ENCODE data around the gene VAV1. TPM values are rescaled to one million over a fixed set of nuclear protein-coding genes. Genes with fewer than 3 reads are reported as not detected.

The VAV1 gene
- total and polyA plus RNA-seq, 2 of the 8 experiments (the other 6 are each of a cell fraction or from before 2014, with no cell fraction given) = 0.21 to 0.22 TPM

GRCh38 chr19:6806488-6806887 is 34.0 kb downstream of the VAV1 start:
- no peak overlapping the region for H3K9ac ChIP-seq (replicated peaks in 1 of 4; ENCODE audit: extremely low read depth in 1 of 4, low read depth in 3 of 4, low read length in 3 of 4)
- peaks cover 6 to 34% of the 10 kb centered on the region in 2 experiments; a peak in 3 of 4 replicates for H3K9me3 ChIP-seq (ENCODE audit: insufficient read depth in 2 of 2, low read depth in 1 of 2, low read length in 1 of 2)
- peaks cover 3% of the 10 kb centered on the region; the same call in 1 of the 2 replicates for H3K23me2 ChIP-seq (ENCODE audit: low read depth, low read length)
- DNase-seq (ENCODE audit: low read depth in 1 of 2, low spot score in 2 of 2) (no peak), FAIRE-seq (no peak)
- no peaks in the 10 kb centered on the region for H4K20me1 ChIP-seq (replicated peaks in 1 of 2; ENCODE audit: control insufficient read depth in 1 of 2, insufficient read depth in 2 of 2, low read length in 2 of 2)
- H3K4ac ChIP-seq (replicated peaks; ENCODE audit: insufficient read length, low read depth, low read length) = no peak overlapping the region
- H2BK120ac ChIP-seq (replicated peaks; ENCODE audit: low read depth, low read length) = no peak overlapping the region
- no peak overlapping the region for H2BK15ac ChIP-seq (ENCODE audit: low read length)
- H3K4me1 ChIP-seq (replicated peaks in 1 of 4; ENCODE audit: control insufficient read depth in 3 of 4, insufficient read depth in 4 of 4, low read length in 3 of 4) = peaks cover 0 to 7% (median 0%) of the 10 kb centered on the region in 4 experiments; a peak in 2 of 7 replicates
- H2BK20ac ChIP-seq (ENCODE audit: low read length) = no peak overlapping the region
- ChIA-PET POLR2A (ENCODE audit: partially characterized antibody) (no interaction called here), CTCF (ENCODE audit: partially characterized antibody) (no interaction called here)
- no peaks in the 10 kb centered on the region for H3K27me3 ChIP-seq (replicated peaks in 1 of 4; ENCODE audit: control insufficient read depth in 3 of 4, extremely low read depth in 1 of 4, insufficient read depth in 3 of 4, low read length in 3 of 4)
- no peak overlapping the region for H3K18ac ChIP-seq (ENCODE audit: extremely low read depth, low read length)
- H3K56ac ChIP-seq (replicated peaks; ENCODE audit: insufficient read length, low read depth, low read length) = no peak overlapping the region
- WGBS, 2 experiments (ENCODE audit: extremely low coverage in 1 of 2, insufficient coverage in 1 of 2, insufficient read length in 1 of 2, insufficient replicate concordance in 2 of 2, low coverage in 1 of 2, low lambda C conversion rate in 2 of 2, missing lambda C conversion rate in 1 of 2) = 90% methylated on average over 4 of the region's 4 CpGs; no CpG with 5 or more reads in 1 of the 2 experiments
- TF ChIP-seq ASH2L (IDR thresholded peaks at IDR 0.05; ENCODE audit: low read length) = no peak
- H3K14ac ChIP-seq (ENCODE audit: insufficient read length) = no peak overlapping the region
- H3K79me2 ChIP-seq (ENCODE audit: control insufficient read depth in 1 of 2, insufficient read depth in 2 of 2, low read length in 2 of 2) = no peaks in the 10 kb centered on the region
- no peaks in the 10 kb centered on the region for H3K79me1 ChIP-seq (ENCODE audit: low read depth, low read length)
- no peak overlapping the region for H3K23ac ChIP-seq (ENCODE audit: insufficient read length)
- no peak overlapping the region for H3K27ac ChIP-seq (ENCODE audit: low read depth, low read length)
- H2AK5ac ChIP-seq (ENCODE audit: low read depth, low read length) = no peak overlapping the region
- H3K36me3 ChIP-seq (ENCODE audit: control insufficient read depth in 2 of 4, insufficient read depth in 4 of 4, low read length in 3 of 4) = no peaks in the 10 kb centered on the region
- H4K91ac ChIP-seq (replicated peaks; ENCODE audit: insufficient read length, low read length) = no peak overlapping the region
- H2AFZ ChIP-seq (ENCODE audit: low read length) = no peak overlapping the region
- no peak overlapping the region for H3K4me2 ChIP-seq (ENCODE audit: insufficient read depth in 1 of 2, low read depth in 2 of 2, low read length in 2 of 2)
- H3K4me3 ChIP-seq (ENCODE audit: extremely low read depth in 1 of 4, insufficient read depth in 2 of 4, low read depth in 3 of 4, low read length in 4 of 4) = no peak overlapping the region
- H4K5ac ChIP-seq (ENCODE audit: insufficient read length, low read depth, low read length) = no peak overlapping the region
- H4K8ac ChIP-seq (ENCODE audit: extremely low read depth, insufficient read depth, low read length) = no peak overlapping the region
- no peak overlapping the region for H2BK5ac ChIP-seq (ENCODE audit: low read depth, low read length)
- no peak overlapping the region for H2BK12ac ChIP-seq (ENCODE audit: low read depth, low read length)

All from H1 (cell line).